ENCODE measurements around the gene ATP8B4.

The ATP8B4 gene

DNA sequence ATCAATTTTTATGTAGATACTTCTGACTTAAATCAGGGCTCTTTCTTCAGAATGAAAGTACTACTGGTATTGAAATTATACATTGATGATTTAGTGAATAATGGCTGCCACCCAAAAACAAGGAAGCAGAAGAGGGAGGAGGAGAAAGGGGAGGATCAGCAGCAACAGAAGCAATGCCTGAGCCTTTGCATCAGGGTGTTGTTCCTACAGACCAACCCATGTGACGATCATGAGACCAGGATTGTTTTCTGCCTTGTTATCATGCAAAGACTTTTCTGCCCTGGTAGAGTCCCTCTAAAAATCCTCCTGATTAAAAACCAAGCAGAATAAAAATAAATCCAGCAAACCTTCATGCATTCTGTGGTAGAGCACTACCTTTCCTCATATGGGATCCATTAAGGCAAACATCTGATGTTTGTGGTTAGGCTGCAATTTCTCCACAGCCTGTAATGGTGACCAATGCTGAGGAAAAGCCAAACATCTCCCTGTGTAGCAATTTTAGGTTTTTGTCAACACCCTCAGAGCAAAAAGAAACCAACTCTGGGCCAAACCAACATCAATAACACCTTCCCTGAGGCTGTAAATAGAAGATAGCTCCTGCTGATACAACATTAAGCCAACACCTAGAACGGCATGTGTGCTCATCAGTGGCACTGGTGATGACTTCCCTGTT lies 191.7 kb downstream of the ATP8B4 start:
- peak; percentile 54 for DNase-seq (ENCODE audit: low read depth)

DNA sequence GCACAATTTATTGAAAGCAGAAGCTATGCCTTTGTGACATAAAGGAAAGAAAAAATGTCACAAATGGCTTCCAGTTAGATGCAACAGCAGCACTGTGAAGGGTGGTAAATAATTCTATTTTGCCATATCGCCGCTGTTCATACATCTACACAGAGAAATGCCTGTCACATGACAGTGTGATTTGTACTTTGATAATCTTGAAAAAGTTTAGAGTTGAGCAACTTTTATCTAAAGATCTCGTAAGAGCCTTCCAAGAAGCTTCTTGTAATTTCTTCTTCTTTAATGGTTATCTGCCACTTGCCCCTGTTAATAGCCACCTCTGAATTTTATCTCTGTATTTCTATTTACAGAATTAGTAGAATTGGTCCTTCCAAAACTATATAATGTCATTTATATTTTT lies 192.3 kb downstream of the ATP8B4 start:
- no peak for DNase-seq (ENCODE audit: low read depth)

- no peak for DNase-seq (ENCODE audit: low read depth)
Observed at GRCh38 chr15:49923671-49924070, 195.4 kb downstream of the ATP8B4 start.

- no peak for DNase-seq (ENCODE audit: low read depth)
Observed at GRCh38 chr15:49919034-49919433, 200.0 kb downstream of the ATP8B4 start.

DNA sequence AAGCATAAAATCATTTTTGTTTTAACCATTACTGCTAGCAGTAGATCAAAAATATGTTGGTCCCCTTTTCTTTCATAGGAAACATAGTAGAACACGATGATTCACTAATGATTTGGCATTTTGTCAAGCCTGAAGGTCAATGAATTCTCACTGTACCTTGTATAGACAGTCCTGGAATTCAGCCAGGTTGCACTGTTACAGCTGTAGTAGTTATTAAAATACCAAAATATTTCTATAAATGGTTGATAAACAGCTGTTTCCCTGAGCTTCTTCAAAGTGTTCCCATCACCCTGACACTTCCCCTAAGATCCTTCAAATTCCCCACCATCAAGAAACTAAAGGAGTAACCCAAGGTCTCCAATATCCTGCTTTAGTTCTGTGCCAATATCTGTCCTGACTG lies 200.9 kb downstream of the ATP8B4 start:
- no peak for DNase-seq (ENCODE audit: low read depth)

DNA sequence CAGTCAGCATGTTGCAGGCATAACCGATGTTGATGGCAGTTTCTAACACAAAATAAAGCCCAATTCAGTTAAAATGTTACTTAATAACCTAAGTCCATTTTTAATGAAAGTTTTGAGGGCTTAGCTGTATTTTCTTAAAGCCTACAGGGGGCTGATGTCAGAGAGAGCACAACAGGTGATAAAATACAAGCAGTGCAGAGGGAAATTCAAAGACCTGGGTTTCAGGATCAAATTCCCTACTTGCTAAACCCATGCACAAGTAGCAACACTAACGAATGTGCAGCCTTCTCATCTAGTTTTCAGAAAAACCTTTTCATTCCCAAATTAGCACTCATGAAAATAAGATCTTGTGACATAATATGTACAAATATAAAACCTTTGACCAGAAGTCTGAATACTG lies 202.0 kb downstream of the ATP8B4 start:
- no peak for DNase-seq (ENCODE audit: low read depth)

DNA sequence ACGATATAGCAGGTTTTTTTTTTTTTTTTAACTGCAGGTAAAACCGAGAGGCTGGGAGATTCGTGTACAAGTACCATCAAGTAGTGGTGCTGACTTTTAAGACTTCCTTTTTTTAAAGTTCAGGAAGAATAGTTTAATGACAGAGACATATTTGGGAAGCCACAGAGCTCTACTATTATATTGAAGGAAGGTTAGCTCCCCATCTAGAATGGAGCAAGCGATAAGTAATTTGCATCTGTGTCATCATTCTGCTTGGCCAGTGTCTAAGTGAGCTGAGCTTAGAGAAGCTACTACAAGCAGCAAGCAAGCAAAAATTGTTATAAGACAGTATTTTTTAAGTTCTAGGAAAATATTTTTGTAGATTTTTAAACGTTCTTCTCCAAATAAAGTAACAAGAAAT lies 203.2 kb downstream of the ATP8B4 start:
- no peak for DNase-seq (ENCODE audit: low read depth)

DNA sequence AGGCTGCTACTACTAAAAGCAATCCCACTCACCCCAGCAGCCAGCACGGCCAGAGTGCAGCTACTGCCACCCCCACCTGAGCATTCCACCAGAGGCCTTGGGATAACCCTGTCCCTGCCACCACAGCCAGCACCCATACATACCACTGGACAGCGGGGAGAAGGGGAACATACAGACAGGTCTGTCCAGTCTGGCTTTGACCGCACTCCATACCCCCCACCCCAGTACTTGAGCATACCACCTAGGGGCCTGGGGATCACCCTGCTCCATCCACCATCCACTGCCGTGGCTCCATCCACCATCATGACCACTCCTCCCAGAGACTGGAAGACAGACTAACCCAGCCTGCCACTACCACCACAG lies 210.1 kb downstream of the ATP8B4 start:
- DNase-seq (ENCODE audit: low read depth) = no peak

DNA sequence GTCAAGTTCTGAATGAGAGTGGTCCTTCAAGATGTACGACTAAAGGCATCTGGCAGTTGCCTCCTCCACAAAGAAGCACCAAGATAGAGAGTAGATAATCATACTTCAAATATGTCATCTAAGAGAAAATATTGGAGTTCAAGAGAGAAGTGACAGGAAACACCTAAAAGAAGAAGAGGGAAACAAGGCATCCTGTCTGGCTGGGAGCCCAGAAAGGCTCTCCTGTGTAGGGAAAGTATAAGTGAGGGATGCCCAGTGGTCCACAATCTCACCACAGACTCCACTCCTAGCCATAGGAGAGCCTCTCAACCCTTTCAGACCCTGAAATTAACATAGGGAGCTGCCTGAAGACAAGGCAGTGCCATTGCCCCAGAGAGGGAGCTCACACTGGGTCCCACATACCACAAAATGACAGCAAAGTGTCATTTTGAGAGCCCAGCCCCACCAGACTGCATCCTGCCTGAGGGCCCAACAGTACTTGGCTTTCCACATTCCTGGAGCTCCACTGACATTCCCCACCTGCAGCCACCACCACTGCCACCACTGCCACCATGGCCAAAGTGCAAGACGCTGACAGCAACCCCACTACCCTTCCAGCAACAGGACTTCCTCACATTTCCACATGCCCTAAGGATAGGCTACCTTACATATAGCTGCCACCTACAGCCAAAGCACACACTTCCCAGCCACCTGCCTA lies 210.6 kb downstream of the ATP8B4 start:
- no peak for DNase-seq (ENCODE audit: low read depth)

DNA sequence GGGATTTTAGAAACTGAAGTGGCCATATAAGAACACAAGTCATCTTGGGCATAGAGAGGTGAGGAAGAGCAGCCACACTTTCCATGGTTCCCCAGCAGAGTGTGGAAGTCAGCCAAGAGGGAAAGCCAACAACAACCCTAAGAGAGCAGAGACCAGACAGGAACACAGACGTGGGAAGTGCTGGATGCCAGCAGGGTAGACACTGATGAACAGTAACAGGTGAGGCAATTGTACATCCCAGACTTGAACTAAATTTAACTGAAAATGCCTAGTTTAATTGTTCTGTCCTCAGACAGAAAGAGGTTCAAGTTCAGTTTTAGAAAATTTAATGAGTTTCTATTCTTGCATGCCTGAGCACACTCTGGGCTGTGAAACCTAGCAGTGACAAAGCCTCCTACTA lies 212.1 kb downstream of the ATP8B4 start:
- no peak for DNase-seq (ENCODE audit: low read depth)

DNA sequence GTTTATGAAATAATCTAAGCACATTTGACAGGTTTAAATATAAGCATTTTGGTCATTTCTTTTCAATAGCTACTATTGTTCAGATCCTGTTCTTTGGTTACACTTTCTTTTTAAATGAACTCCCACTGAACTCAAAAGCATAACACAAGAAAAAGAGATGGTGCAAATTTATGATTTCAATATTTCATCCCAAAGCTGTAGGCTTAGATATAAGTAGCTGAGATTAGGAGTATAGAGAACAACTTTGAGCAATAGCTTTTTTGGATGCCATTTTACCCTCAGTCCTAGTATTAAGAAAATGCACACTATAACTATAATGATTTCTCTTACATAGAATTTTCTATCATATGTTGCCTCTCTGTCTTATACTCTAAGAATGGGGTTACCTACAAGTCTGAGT lies 213.8 kb downstream of the ATP8B4 start:
- DNase-seq (ENCODE audit: low read depth) = no peak

DNA sequence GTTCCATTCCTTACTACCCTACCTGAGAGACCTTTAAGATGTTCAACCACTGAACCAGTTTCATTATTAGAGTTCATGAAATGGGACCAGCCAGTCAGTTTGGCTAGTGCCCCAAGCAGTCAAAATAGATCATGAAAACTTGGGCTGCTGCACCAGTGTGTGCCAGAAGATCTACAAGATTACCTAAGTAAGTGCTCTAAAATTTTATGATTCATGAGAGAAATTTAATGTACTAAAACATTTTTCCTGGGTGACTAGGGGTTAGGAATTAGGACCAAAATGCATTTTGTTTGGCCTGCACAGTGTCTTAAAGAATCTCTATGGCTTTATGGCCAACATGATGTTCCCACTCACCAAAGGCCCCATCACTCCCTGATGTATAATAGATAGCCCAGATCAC lies 214.7 kb downstream of the ATP8B4 start:
- DNase-seq (ENCODE audit: low read depth) = peak; percentile 21

GRCh38 chr15:49902685-49903501 lies 216.1 kb downstream of the ATP8B4 start:
- DNase-seq (ENCODE audit: low read depth) = peak; percentile 90

- peak; percentile 67 for DNase-seq (ENCODE audit: low read depth)
Observed at GRCh38 chr15:49901996-49902684, 216.9 kb downstream of the ATP8B4 start.

DNA sequence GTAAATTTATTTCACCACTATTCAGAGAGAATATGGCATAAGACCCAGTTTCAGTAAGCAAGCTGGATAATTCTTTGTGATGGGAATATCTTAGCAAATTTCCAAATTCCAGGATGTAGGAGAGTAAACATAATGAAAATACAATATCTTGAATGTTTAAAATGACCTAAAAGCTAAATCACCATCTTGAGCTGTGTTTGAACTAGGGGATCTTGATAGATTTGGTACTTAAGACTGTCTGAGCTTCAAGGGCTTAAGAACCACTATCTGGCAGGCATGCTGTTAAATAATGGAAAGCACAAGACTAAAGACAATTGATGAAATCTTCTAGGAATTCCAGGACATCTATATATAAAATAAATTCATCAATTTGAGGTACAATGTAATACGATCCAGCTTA lies 217.7 kb downstream of the ATP8B4 start:
- DNase-seq (ENCODE audit: low read depth) = no peak

DNA sequence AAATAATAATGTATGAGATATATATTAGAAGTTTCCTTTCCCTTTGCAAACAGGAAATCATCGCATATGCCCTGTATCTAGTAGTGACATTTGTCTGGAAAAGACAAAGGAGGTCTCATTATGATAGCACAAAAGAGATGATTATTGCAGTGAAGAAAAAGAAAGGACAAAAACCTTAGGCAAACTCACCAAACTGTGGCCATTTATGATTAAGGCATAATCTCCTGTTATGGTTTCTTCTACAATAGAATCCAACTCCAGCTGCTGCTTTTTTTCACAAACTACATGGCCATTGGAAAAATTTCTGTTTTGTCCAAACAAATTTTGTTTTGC lies 218.2 kb downstream of the ATP8B4 start:
- no peak for DNase-seq (ENCODE audit: low read depth)

- no peak for DNase-seq (ENCODE audit: low read depth)
Observed at GRCh38 chr15:49900006-49900902, 218.8 kb downstream of the ATP8B4 start.

GRCh38 chr15:49898575-49899283 lies 220.3 kb downstream of the ATP8B4 start:
- DNase-seq (ENCODE audit: low read depth) = no peak

DNA sequence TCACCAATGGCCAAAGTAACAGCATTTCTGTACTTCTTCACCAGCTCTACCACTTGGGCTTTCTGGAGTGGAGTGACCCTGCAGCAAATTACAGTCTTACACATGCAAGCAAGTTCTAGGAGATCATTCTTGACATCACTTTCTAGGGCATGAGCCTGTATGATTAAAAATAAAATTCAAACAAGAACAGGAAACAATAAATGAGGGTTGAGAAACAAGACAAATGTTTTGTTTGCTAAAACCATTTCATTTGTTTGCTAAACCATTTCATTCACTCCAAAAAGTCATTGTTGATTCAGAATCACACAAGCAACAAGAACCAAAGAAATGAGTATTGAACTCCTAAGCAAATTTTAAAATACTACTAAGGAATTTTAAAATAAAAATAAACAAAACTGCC lies 220.9 kb downstream of the ATP8B4 start:
- DNase-seq (ENCODE audit: low read depth) = no peak

DNA sequence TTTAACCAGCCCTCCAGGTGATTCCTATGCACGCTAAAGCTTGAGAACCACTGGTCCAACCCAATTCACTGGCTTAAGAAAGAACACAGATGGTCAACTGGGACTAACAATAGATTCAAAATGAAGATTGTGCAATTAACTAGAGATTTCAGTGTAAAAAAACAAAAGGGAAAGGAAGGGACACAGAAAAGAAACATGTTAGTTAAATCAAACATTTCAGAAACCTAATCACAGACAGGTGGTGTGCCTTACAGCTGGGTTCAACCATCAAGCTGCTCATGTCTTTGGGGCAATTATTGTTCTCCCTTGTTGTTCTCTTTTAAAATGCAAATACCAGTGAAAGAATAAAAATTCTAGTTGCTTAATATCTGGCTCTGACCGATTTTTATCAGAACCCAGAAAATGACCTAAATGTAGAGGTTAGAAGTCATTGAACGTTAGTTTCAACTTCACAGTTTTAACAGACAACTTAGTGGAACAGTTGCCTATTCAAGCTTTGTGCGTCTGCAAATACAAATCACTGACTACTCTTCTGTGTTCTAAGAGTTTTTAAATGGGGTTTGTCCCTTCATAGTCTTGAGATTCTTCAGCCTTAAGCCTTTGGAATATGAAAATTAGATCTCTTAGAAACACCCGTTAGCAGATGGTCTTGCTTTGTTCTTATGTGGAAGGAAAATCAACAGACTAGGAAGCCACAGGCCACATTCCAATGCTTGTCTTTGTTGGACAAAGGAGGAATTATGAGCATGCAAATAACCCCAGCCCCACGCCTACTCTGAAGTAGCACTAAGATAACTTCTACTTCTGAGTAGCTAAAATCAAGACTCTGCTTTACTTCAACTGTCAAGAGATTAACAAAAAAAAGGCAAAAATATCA lies 223.4 kb downstream of the ATP8B4 start:
- no peak for DNase-seq (ENCODE audit: low read depth)

Data from stromal cell of bone marrow (primary cell).